Measurements from ENCODE around the gene TGM5.

DNA sequence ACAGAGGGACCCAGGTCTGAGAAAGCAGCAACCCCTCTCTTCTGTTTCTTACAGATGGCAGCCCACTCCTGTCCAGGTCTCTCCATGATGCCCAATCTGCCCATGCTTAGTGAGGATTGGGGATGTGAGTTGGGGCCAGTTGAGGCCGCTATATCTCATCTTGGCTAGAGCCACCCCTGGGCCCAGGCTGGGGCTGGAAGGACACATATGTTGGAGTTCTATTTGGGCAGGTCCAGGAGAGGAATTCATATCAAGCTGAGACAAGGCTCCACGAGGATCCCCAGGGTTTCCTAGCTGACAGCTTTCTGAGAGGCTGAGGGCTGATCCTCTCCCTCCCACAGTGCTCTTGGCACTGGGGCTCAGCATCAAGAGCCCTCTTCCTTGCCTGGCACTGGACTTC is 11.4 kb downstream of the TGM5 start:
- TF ChIP-seq JUN (IDR thresholded peaks at IDR 0.05; ENCODE audit: borderline replicate concordance, insufficient read depth, insufficient read length, low read depth) (no peak), POLR2AphosphoS5 (IDR thresholded peaks at IDR 0.05; ENCODE audit: insufficient read depth, low read depth, low read length) (no peak), POLR2A (IDR thresholded peaks at IDR 0.05; ENCODE audit: low read depth, low read length) (no peak), EZH2 (IDR thresholded peaks at IDR 0.05; ENCODE audit: borderline replicate concordance, low read depth, low read length, severe bottlenecking) (no peak), MYC (IDR thresholded peaks at IDR 0.05; ENCODE audit: low read depth, low read length) (no peak), GATA2 (IDR thresholded peaks at IDR 0.05; ENCODE audit: insufficient read depth, insufficient read length, low read depth, low read length) (no peak), FOS (IDR thresholded peaks at IDR 0.05; ENCODE audit: borderline replicate concordance, insufficient read depth, low read length) (no peak)
- TF ChIP-seq, protein P1, sequence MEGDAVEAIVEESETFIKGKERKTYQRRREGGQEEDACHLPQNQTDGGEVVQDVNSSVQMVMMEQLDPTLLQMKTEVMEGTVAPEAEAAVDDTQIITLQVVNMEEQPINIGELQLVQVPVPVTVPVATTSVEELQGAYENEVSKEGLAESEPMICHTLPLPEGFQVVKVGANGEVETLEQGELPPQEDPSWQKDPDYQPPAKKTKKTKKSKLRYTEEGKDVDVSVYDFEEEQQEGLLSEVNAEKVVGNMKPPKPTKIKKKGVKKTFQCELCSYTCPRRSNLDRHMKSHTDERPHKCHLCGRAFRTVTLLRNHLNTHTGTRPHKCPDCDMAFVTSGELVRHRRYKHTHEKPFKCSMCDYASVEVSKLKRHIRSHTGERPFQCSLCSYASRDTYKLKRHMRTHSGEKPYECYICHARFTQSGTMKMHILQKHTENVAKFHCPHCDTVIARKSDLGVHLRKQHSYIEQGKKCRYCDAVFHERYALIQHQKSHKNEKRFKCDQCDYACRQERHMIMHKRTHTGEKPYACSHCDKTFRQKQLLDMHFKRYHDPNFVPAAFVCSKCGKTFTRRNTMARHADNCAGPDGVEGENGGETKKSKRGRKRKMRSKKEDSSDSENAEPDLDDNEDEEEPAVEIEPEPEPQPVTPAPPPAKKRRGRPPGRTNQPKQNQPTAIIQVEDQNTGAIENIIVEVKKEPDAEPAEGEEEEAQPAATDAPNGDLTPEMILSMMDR (IDR thresholded peaks at IDR 0.05; ENCODE audit: extremely low read depth in 1 of 2, insufficient read depth in 1 of 2, low read depth in 1 of 2, low read length in 2 of 2), result no peak
- TF ChIP-seq, protein P2, sequence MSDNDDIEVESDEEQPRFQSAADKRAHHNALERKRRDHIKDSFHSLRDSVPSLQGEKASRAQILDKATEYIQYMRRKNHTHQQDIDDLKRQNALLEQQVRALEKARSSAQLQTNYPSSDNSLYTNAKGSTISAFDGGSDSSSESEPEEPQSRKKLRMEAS (IDR thresholded peaks at IDR 0.05; ENCODE audit: insufficient read depth, insufficient read length), result no peak
